HG03469 (cell line): Measurements from ENCODE around the gene PLCL1.
"Not testable (repeated sequence)": the region's sequence is repeated elsewhere in the genome, so short reads cannot be mapped to it uniquely, and the experiment has no call there.

Experiments used
- ATAC-seq: cut with Tn5 transposase; IDR thresholded peaks from one replicate; pipeline ENCODE4 v1.9.1; 2021; ENCODE audit warnings: mild to moderate bottlenecking, moderate library complexity, moderate number of reproducible peaks; ENCODE audit not compliant: unreplicated experiment

PLCL1 gene

DNA sequence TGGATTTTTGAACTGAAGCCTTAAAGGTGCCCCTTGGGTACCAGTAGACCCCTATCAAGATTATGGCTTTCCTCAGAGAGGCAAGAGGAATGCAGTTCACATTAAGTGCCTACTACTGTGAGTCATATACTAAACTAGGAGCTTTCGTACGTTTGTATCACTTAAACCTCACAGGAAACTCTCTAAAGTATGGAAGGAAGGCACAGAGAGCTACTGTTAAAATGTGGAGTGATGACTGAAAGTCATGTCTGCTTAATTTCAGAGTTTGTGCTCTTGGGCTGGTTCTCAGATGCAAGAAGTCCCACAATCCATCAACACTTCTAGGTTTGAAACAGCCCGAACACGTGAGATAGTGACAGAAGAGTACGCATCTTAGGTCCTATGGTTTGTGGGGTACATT is 4.7 kb downstream of the PLCL1 start:
- no peak for ATAC-seq

DNA sequence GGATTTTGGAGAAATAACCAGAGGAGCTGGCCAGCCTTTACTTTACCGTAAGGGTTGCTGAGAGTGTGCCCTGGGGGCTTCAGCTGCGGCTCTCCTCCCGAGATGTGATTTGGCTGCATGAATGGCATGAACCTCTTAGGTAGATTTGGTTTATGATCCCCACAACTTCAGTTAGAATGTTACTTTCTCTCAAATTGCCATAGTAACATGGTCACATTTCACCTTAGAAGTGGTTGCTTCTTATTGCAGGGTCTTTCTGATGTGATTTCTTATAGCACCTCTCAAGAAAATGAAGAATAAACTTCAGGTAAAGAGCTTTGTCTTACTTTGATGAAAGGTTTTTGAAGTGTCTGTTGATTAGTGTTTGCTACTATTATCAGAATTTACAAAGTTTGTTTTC is 5.6 kb downstream of the PLCL1 start:
- ATAC-seq, result no peak

DNA sequence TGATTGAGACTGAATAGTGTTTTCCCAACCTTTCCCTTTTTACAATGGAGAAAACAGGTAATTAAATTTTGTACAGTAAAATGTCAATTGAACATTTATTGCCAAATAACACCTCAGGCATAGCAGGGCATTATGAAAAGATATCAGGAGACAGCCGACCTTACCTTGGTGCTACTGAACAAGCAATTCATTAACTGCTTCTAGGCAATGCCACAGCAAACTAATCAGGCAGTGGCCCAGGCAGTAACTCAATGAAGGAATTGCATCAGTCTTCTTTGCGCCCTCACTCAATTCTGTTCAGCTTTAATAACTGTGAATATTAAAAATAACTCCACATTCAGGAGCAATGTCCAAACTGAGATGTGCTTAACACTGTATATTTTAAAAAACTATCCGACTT is 6.1 kb downstream of the PLCL1 start:
- no peak for ATAC-seq

DNA sequence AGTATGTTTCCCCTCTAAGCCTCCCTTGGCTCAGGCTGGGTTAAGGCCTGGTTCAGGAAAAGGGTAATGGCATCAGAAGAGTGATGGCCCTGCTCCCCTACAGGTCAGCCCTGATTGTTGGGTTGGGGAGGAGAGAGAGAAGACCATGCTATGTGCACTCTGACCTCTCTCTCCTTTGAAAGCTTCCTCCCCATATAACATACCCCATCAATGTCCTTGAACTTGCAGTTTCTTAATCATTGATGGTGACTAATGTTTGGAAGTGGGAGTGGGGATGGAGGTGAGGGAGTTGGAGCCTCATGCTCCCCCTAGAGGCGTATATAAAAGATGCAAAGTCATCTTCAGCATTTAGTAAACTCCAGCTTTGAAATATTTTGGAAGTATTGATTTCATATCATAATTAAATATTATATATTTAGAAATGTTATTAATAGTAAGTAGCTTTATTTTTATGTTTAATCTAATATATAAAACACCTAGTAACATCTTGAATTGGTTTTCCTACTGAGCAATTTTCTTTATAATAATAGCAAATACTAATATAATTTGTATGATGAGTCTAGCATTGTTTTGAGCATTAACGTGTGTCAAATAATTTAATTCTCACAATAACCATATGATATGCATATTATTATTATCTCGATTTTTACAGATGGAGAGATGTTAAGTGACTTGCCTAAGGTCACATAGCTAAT is 8.8 kb downstream of the PLCL1 start:
- ATAC-seq, result peak; percentile 54

DNA sequence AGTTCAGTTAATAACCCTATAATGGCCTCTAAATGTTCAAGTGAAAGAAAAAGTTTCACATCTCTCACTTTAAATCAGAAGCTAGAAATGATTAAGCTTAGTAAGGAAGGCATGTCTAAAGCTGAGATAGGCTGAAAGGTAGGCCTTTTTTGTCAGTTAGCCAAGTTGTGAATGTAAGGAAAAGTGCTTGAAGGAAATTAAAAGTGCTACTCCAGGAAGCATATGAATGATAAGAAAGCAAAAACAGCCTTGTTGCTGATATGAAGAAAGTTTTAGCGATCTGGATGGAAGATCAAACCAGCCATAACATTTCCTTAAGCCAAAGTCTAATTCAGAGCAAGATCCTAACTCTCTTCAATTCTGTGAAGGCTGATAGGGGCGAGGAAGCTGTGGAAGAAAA is 10.1 kb downstream of the PLCL1 start:
- ATAC-seq, result no peak

DNA sequence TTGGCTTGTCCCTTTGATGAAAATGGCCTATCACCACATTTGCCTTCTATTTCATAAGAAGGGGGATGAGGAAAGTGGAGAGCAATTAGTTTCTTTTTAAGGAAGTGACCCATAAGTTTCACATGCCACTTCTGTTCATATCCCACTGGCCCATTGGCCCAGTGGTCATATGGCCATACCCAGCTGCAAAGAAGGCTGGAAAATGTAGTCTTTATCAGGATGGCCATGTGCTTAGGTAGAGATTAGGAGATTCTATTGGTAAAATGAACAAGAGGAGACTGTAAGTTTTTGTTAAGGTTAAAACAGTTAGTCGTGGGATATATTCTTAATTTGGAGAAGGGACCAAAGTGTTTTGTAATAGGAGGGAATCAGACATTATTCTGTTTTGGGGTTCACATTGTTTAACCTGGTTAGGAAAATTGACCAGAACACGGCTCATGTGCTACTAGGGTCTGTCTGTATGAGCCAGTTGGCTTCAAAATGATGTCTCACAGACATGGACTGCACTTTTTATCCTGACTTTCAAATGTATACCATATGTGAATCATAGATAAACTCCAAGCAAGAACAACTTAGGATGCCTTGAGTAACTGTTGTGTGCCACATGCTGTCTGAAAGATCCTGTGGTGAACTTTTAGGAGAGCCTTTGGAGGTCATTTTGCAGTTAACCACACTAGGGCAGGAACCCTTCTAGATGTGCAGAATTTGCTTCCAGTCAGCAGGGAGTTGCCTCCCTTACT is 17.3 kb downstream of the PLCL1 start:
- ATAC-seq, result no peak

DNA sequence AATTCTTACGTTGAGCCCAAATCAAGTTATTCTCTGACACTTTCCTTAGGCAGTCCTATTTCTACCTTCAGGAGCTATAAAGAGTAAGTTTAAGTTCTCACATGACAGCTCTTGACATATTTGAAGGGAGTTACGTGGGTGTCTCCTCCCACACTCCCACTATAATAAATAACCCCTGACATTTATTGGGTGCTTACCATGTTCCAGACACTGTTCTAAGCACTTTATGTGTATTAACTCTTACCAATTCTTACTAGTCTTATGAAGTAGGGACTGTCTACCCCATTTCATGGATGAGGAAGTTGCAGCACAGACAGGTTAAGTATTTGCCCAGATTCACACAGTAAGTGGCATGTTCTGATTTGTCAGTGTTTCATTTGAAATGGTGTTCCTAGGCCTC is 17.9 kb downstream of the PLCL1 start:
- ATAC-seq, result no peak

DNA sequence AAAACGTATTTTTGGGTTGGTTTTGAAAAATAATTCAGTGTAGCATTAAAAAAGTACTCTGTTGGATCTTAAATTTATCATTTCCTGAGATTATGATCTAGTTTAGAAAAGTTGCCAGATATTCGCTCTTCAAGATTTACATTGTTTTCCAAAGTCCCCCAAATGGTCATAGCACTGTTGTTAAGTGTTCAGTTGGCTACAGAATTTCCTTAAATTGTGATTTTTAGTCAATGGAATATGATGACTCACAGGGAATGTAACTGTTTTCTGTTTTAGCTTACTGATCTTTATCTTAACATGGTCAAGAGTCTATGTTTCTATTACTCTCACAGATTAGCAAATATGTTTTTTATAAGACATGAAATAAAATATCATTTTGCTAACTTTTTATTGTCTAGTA is 23.2 kb downstream of the PLCL1 start:
- ATAC-seq, result no peak

DNA sequence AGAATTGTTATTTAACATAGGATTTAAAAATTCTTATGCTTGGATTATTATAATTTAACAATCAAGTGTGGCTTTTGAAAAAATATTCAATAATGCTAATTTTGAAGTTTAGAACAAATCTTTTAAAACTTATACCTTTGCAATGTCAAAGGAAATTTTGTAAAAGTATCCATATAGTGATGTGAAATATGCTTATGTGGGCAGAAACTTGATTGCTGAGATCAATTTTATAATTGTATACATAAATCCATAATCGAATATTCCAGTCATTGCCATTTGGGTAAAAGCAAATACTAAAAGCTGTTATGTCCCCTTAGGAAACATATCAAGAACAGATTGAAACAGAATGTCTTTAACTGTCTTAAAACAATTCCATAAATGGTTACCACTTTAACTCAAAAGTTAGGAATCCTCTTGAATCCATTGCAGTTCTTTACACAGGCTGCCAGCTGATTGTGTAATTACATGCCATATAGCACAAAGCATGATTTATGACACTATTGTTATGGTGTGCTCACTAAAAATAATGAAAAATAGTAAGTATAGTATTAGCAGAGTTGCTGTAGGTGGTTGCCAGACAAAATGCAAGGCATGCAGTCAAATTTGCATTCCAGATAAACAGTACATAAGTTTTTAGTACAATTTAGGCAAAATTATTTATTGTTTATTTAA is 24.2 kb downstream of the PLCL1 start:
- no peak for ATAC-seq

DNA sequence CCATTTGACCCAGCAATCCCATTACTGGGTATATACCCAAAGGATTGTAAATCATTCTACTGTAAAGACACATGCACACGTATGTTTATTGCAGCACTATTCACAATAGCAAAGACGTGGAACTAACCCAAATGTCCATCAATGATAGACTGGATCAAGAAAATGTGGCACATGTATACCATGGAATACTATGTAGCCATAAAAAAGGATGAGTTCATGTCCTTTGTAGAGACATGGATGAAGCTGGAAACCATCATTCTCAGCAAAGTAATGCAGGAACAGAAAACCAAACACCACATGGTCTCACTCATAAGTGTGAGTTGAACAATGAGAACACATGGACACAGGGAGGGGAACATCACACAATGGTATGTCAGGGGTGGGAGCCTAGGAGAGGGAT is 30.4 kb downstream of the PLCL1 start:
- ATAC-seq, result not testable (repeated sequence)

DNA sequence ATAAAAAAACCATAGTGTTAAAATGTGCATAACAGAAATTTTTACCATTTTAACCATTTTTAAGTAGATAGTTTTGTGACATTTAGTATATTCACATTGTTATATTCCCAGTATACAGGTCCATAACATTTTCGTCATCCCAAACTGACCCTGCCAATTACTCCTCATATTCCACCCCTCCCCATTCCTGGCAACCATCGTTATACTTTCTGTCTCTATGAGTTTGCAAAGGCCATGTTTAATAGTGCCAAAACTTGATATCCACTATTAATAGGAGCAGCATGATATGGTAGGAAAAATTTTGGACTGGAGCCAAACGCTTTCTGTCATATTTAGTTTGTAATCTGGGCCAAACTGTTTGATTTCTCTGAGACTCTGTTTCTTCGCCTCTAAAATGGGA is 30.9 kb downstream of the PLCL1 start:
- ATAC-seq, result no peak

DNA sequence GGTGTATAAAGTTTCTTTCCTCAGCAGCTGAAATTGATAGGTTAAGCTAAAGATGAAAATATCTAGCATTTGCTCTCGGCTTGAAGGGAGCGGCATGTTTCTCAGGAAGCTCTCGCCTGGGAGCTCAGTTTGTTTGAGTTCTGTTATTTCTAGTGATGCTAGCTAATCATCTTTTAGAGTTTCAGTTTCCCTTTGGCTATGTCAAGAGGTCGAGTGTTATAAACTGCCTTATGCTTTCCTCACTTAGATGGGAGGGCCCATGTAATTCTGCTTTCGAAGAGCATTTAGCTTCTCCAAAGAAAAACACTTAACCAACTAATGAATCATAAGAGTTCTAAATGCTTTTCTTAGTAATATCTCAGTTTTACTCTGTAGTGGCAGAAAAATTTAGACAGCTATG is 33.6 kb downstream of the PLCL1 start:
- peak; percentile 95 for ATAC-seq

DNA sequence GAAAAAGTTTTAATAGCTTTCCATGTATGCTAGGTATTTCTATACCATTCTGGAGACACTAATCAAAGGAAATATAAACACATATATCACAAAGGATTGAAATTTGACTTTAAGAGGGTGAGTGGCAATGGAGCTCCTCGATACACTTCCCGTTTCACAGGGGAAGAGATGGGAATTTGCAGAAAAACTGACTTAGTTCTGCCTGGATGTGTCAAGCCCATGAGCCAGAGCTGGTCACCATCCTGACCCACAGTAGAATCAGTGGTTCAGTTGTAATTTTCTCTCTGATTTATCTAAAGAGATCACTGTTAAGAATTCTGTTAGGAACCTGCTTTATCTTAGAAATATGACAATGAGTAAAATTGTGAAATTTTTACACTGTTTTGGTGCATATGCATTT is 34.2 kb downstream of the PLCL1 start:
- no peak for ATAC-seq

DNA sequence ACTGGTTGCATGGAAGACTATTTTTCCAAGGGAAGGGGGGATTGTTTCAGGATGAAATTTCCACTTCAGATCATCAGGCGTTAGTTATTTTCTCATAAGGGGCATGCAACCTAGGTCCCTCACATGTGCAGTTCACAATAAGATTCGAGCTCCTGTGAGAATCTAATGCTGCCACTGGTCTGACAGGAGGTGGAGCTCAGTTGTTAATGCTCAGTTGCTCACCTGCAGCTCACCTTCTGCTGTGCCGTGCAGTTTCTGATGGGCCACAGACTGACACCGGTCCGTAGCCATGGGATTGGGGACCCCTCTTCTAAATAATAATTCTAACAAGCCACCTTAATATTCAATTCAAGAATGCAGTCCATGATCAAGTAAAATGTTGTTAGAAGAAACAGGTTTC is 34.9 kb downstream of the PLCL1 start:
- ATAC-seq, result no peak

DNA sequence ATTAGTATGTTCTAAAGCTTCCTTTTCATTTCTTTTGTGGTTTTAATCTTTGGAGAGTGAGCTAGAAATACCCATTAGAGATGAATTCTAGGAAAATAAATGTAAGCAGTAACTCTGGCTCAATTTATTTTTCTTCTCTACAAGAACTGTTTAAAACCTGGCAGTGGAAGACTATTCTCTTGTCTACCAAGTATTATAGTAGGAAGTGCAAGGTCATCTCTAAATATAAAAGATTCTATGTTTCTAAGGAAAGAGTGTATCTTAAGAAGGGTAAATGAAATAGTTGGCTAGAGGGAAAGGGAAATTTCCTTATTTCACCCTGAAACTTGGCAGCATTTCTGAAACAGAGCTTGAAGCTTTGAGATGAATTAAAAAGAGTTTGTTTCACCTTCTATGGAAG is 35.5 kb downstream of the PLCL1 start:
- ATAC-seq, result no peak

DNA sequence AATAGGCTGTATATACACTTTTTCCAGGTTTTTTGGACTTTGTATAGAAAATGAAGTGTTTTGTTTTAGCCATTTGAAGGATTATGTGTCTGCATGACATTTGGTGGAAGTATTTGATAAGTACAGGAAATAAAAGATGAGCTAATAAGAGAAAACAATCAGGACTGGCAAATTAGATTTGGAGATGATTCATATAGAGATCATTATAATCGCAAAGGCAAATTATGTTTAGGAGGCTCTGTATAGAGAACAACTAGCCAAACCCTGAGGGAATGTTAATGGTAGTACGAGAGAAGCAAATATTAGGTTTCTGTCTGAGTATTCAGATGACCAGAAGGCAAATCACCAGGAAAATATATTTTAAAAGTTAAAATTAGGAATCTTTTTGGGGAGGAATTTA is 41.7 kb downstream of the PLCL1 start:
- no peak for ATAC-seq

DNA sequence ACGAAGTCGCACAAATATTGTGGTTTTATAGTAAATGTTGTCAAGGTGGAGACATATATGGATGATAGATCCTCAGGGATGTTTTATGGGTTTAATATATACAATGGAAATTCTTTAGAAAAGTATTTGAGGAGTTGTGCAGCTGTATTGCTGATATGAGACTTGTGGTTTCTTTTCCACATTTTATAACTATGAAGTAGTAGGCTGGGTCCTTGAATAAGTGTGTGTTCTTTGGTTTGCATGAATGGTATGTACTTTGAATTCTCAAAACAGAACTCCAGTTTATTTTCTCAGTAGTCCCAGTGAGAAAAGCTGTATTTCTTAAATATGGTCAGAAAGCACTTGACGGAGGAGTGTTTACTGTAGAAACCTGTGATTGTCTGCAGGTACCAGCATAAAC is 42.4 kb downstream of the PLCL1 start:
- no peak for ATAC-seq

DNA sequence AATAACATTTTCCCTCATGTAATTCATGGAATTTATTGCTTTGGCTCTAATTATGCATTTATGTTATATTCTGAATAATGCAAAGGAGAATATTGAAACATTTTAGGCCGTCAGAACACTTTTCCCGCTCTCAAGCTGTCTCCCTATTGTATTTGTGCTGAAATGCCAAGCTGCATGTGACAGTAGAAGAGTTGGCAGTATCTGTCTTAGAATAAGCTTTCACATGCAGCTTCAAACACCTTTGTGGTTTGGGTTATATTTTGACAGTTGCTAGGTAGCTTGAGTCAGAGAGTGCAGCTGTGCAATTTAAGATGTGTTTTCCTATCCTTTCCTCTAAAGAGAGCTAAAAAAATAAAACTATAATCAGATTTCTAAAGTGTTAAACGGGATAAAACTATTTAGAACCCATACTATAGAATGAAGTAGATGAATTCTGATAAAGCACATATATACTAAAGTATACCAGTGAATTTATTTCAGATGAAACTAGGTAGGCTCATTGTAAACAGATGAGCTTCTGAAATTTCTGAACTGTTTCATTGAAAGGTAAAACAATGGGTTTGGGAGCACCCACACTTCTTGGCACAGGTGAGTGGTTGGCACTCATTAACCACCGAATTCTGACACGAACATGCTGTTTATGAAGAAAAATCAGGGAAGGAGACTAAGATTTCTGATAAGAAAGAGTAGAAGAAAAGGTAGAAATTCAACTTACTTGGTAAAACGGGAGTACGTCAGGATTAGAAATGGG is 43.4 kb downstream of the PLCL1 start:
- ATAC-seq, result no peak

DNA sequence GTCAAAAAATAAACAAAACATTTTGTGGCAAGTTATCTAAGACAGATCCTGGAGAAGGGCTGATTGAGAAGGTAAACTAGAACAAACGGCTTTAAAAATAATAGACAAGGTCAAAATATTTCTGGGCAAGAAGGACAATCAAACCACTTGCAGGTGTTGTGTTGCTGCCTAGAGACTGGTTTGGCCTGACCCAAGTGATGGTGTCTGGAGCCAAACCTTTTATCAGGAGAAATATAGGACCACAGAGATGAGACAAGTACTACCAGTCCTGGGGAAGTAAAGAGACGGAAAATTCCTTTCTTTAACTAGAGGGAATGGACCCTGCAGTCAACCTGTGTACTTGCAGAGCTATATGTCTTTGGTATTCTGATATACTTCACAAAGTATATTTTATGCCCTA is 44.2 kb downstream of the PLCL1 start:
- ATAC-seq, result no peak

DNA sequence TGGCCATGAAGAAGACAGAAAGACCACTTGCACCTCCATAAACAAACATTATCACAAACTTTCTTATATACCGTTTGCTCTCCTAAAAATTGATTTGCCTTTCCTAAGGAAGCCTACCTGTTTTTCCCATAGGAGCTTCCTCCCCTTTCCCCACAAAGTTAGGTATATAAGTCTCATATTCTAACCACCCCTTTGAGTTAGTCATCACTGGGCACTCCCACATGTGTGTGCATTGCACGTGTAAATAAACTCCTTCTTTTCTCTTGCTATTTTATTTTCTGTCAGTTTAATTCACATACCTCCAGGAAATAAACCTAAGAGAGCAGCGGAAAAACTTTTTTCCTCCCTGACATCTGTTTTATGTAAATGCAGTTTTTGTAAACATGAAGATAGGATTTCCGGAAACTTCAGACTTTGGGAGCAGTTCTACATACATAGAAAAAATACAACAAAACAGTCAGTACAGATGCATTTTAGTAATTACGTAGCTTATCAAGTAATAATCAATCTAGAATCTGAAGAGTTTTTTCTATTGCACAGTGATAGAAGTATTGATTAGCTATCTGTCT is 46.6 kb downstream of the PLCL1 start:
- ATAC-seq, result no peak

DNA sequence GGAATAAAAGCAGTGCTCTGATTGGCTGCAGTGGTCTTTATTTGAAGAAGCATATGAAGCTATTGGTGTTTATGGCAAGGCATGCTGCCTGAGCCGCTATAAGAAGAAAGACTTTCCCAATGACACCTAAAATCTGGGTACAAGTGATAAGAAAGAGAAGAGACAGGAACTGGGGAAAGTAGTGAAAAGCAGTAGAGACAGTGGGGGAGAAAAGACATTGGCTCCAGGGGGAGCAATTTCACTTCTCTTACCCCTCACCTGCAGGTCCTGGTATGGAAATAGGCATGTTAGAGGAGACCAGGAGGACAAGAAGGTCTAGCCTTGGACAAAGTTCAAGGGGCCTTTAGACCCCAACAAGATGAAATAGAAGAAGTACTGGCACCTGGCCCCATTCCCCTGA is 47.1 kb downstream of the PLCL1 start:
- no peak for ATAC-seq
